PC-3 (cell line): ENCODE measurements around the gene PTP4A2. TPM values are rescaled to one million over a fixed set of nuclear protein-coding genes. Genes with fewer than 3 reads are reported as not detected.

Experiments used
- ATAC-seq: fragments of 200-7000 bp; cut with Tn5 transposase; 2 replicates; pipeline ENCODE4 v1.9.1; 2020; ENCODE audit warnings: mild to moderate bottlenecking, moderate library complexity
- BruUV-seq: library from RNA; stranded (reverse); fragments of 400-500 nt; replicated peaks from 2 replicates; lab custom pipeline; 2021; lab: Mats Ljungman, UMichigan
- CTCF ChIA-PET: fragments of 300-600 bp; sonication (Branson Sonifier 250); formaldehyde crosslinking; loops from one replicate; lab custom pipeline; 2022; ENCODE audit warnings: antibody characterized with exemption; lab: Charles Lee
- POLR2A ChIA-PET: fragments of 300-600 bp; sonication (Branson Sonifier 250); formaldehyde crosslinking; loops from one replicate; lab custom pipeline; 2022; ENCODE audit warnings: antibody characterized with exemption; ENCODE audit not compliant: unreplicated experiment; lab: Charles Lee
- DNase-seq: peaks from one replicate; pipeline ENCODE4 v3.0.0-alpha.2; 2015
- H2AFZ ChIP-seq: fragments of 300-600 bp; sonication (generic); 2 replicates; pipeline ENCODE4 v1.6.0; 2016; ENCODE audit warnings: antibody characterized with exemption, low read length
- H3F3A ChIP-seq: fragments of 300-600 bp; sonication (generic); one replicate; pipeline ENCODE4 v1.6.0; 2017; ENCODE audit warnings: antibody characterized with exemption, low read length, control low read depth, mild to moderate bottlenecking; ENCODE audit not compliant: unreplicated experiment
- H3K27ac ChIP-seq: fragments of 300-600 bp; sonication (generic); 2 replicates; pipeline ENCODE4 v1.5.1; 2016; ENCODE audit warnings: mild to moderate bottlenecking, low read length
- H3K27me3 ChIP-seq: fragments of 300-600 bp; sonication (generic); 2 replicates; pipeline ENCODE4 v1.6.1; 2016; ENCODE audit warnings: low read length, mixed read lengths
- H3K36me3 ChIP-seq: fragments of 300-600 bp; sonication (generic); 2 replicates; pipeline ENCODE4 v1.6.1; 2016; ENCODE audit warnings: low read depth, mixed run types, low read length, mixed read lengths
- H3K4me1 ChIP-seq: fragments of 300-600 bp; sonication (generic); 2 replicates; pipeline ENCODE4 v1.5.1; 2016; ENCODE audit warnings: low read length; ENCODE audit not compliant: insufficient read depth
- H3K4me2 ChIP-seq: fragments of 300-600 bp; sonication (generic); 2 replicates; pipeline ENCODE4 v1.6.0; 2016; ENCODE audit warnings: low read length
- H3K4me3 ChIP-seq: fragments of 300-600 bp; sonication (generic); 2 replicates; pipeline ENCODE4 v1.5.1; 2016; ENCODE audit warnings: mild to moderate bottlenecking, low read length, mixed read lengths
- H3K79me2 ChIP-seq: fragments of 300-600 bp; sonication (generic); 2 replicates; pipeline ENCODE4 v1.6.1; 2017; ENCODE audit warnings: low read length, mixed read lengths
- H3K9ac ChIP-seq: fragments of 300-600 bp; sonication (generic); 2 replicates; pipeline ENCODE4 v1.6.0; 2016; ENCODE audit warnings: mild to moderate bottlenecking, low read length
- H3K9me2 ChIP-seq: fragments of 300-600 bp; sonication (generic); replicated peaks from 2 replicates; pipeline ENCODE4 v1.6.1; 2016; ENCODE audit warnings: mixed run types, low read length, mixed read lengths
- H3K9me3 ChIP-seq: fragments of 300-600 bp; sonication (generic); 2 replicates; pipeline ENCODE4 v1.6.1; 2016; ENCODE audit warnings: low read length, mixed read lengths
- H4K20me1 ChIP-seq: fragments of 300-600 bp; sonication (generic); 2 replicates; pipeline ENCODE4 v1.6.1; 2016; ENCODE audit warnings: low read length, mixed read lengths
- EZH2 ChIP-seq: fragments of 300-600 bp; sonication (generic); IDR thresholded peaks from one replicate; pipeline ENCODE4 v1.6.1; 2017; ENCODE audit warnings: antibody characterized with exemption, mild to moderate bottlenecking, low read length; ENCODE audit not compliant: unreplicated experiment
- EZH2phosphoT487 ChIP-seq: fragments of 300-600 bp; sonication (generic); IDR thresholded peaks from 2 replicates; pipeline ENCODE4 v1.6.1; 2018; ENCODE audit warnings: mild to moderate bottlenecking, antibody characterized with exemption, low read length, borderline replicate concordance
- intact Hi-C: fragments of 100-400 bp; cut with micrococcal nuclease; formaldehyde crosslinking; loops from 2 replicates; pipeline ENCODE4 v1.9.0; 2023
- total RNA-seq: library from RNA; depleted of rRNA; stranded (reverse); fragments of >200 nt; gene quantifications from 2 replicates; pipeline ENCODE4 v1.2.3, GENCODE V29; 2014
- TF ChIP-seq, protein P1 (sequence below): fragments of 300-600 bp; sonication (generic); conservative IDR thresholded peaks from 2 replicates; pipeline ENCODE4 v1.5.1; 2017; ENCODE audit warnings: antibody characterized with exemption, low read depth, mild to moderate bottlenecking, low read length

Gene PTP4A2
- total RNA-seq, 1 experiment from 2014 or later, result 335 TPM

DNA sequence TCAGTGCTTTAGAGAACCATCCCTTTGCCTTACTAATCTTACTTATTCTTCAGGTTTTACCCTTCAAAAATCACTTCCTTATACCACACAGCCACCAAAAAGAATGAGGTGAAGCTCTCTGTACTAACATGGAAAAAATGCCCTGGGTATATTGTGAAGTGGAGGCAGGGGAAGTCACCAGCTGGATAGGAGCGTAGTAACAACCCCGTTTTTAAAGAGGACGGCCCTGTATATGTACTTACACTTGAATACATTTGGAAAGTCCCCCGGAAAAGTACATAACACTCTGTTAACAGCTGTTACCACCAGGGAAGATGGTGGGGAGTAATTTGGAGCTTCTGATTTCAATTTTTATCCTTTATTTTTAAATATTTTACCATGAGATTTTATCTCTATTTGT is 47.3 kb upstream of the PTP4A2 start:
- no peak overlapping the region for H3K4me2 ChIP-seq

GRCh38 chr1:31984419-31985347 is 46.5 kb upstream of the PTP4A2 start:
- Histone ChIP-seq H3K79me2 (no peaks in the 10 kb centered on the region), H3K9me2 (no peaks in the 10 kb centered on the region), H3K4me2 (no peak overlapping the region), H2AFZ (peak overlapping the region; percentile 43; the same call in 1 of the 2 replicates), H4K20me1 (no peaks in the 10 kb centered on the region), H3K4me1 (peaks cover 6% of the 10 kb centered on the region), H3K36me3 (no peaks in the 10 kb centered on the region), H3K9ac (no peak overlapping the region), H3K9me3 (no peaks in the 10 kb centered on the region), H3K27me3 (no peaks in the 10 kb centered on the region), H3K27ac (no peak overlapping the region), H3F3A (no peaks in the 10 kb centered on the region), H3K4me3 (no peak overlapping the region)
- BruUV-seq, result no TSS peak
- TF ChIP-seq, protein P1, sequence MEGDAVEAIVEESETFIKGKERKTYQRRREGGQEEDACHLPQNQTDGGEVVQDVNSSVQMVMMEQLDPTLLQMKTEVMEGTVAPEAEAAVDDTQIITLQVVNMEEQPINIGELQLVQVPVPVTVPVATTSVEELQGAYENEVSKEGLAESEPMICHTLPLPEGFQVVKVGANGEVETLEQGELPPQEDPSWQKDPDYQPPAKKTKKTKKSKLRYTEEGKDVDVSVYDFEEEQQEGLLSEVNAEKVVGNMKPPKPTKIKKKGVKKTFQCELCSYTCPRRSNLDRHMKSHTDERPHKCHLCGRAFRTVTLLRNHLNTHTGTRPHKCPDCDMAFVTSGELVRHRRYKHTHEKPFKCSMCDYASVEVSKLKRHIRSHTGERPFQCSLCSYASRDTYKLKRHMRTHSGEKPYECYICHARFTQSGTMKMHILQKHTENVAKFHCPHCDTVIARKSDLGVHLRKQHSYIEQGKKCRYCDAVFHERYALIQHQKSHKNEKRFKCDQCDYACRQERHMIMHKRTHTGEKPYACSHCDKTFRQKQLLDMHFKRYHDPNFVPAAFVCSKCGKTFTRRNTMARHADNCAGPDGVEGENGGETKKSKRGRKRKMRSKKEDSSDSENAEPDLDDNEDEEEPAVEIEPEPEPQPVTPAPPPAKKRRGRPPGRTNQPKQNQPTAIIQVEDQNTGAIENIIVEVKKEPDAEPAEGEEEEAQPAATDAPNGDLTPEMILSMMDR, result no peak
- TF ChIP-seq EZH2phosphoT487, result no peak
- no peak for TF ChIP-seq EZH2
- ChIA-PET CTCF (no interaction called here), POLR2A (interaction anchor here (0.6 to 0.7 kb wide), 2 partner anchors 41 to 172 kb away, joined by 4 to 6 read pairs; no protein-coding TSS in a partner anchor)
- intact Hi-C loops, result no loop called here
- DNase-seq (peak; percentile 25), ATAC-seq (peak; percentile 77)

More for the DNA sequence above, 47.3 kb upstream of the PTP4A2 start:
- Histone ChIP-seq H3K9me2 (no peaks in the 10 kb centered on the region), H3K4me1 (peaks cover 6% of the 10 kb centered on the region), H4K20me1 (no peaks in the 10 kb centered on the region), H3K27ac (no peak overlapping the region), H3K9me3 (no peaks in the 10 kb centered on the region), H3K4me3 (no peak overlapping the region), H2AFZ (no peak overlapping the region), H3F3A (no peaks in the 10 kb centered on the region), H3K36me3 (no peaks in the 10 kb centered on the region), H3K79me2 (no peaks in the 10 kb centered on the region), H3K9ac (no peak overlapping the region), H3K27me3 (no peaks in the 10 kb centered on the region)
- CTCF ChIA-PET, result no interaction called here
- no peak for ATAC-seq
- TF ChIP-seq, protein P1, result no peak
- TF ChIP-seq EZH2 (no peak), EZH2phosphoT487 (no peak)
- BruUV-seq, result no TSS peak
- POLR2A ChIA-PET, result interaction anchor here (0.7 kb wide), 1 partner anchor 42 kb away, joined by 6 read pairs; no protein-coding TSS in a partner anchor
- intact Hi-C loops, result no loop called here
- DNase-seq, result no peak
